HG02840 (cell line): ENCODE data around the gene FCAMR.

Experiments
- ATAC-seq: cut with Tn5 transposase; IDR thresholded peaks from one replicate; pipeline ENCODE4 v1.9.1; 2021; ENCODE audit warnings: mild to moderate bottlenecking, moderate library complexity, moderate number of reproducible peaks; ENCODE audit not compliant: unreplicated experiment, low FRiP score

Gene FCAMR

GRCh38 chr1:206912445-206913095 is 57.7 kb downstream of the FCAMR start:
- no peak for ATAC-seq

- no peak for ATAC-seq
Observed at GRCh38 chr1:206911064-206911663, 59.1 kb downstream of the FCAMR start.

GRCh38 chr1:206909883-206910318 is 60.4 kb downstream of the FCAMR start:
- no peak for ATAC-seq

GRCh38 chr1:206909161-206909882 is 60.9 kb downstream of the FCAMR start:
- no peak for ATAC-seq

GRCh38 chr1:206908038-206908437 is 62.2 kb downstream of the FCAMR start:
- no peak for ATAC-seq
